GM21526 (cell line): Measurements from ENCODE around the gene MYBPC1.
"Not testable (repeated sequence)": the region's sequence is repeated elsewhere in the genome, so short reads cannot be mapped to it uniquely, and the experiment has no call there.

Source experiments
- ATAC-seq: cut with Tn5 transposase; IDR thresholded peaks from one replicate; pipeline ENCODE4 v1.9.1; 2021; ENCODE audit warnings: moderate library complexity; ENCODE audit not compliant: unreplicated experiment, low FRiP score

Gene MYBPC1

GRCh38 chr12:101727098-101727497, 132.3 kb downstream of the MYBPC1 start:
- ATAC-seq = no peak

GRCh38 chr12:101729842-101730241, 135.1 kb downstream of the MYBPC1 start:
- ATAC-seq = no peak

GRCh38 chr12:101732318-101732717, 137.5 kb downstream of the MYBPC1 start:
- no peak for ATAC-seq

- no peak for ATAC-seq
Measured at GRCh38 chr12:101733166-101733565, 138.4 kb downstream of the MYBPC1 start.

GRCh38 chr12:101734482-101734881, 139.7 kb downstream of the MYBPC1 start:
- ATAC-seq = not testable (repeated sequence)
